SK-N-SH (cell line): ENCODE data around the gene LMNB1. TPM values are rescaled to one million over a fixed set of nuclear protein-coding genes. Genes with fewer than 3 reads are reported as not detected.

Experiments used
- CTCF ChIA-PET: fragments of 300-600, 350-600 bp; formaldehyde crosslinking; extraction: SDS; loops from one replicate; lab custom pipeline; 2021; lab: Yijun Ruan, JAX
- POLR2A ChIA-PET: fragments of 350-600 bp; sonication (Branson Sonifier 250); formaldehyde crosslinking; extraction: SDS; loops from one replicate; lab custom pipeline; 2020; ENCODE audit warnings: antibody characterized with exemption, inconsistent platforms; lab: Yijun Ruan, JAX
- DNase-seq: peaks from one replicate; pipeline ENCODE4 v3.0.0; 2012
- H2AFZ ChIP-seq: fragments of 200-600 bp; sonication (generic); 2 replicates; pipeline ENCODE4 v1.8.1; 2016; ENCODE audit warnings: antibody characterized with exemption, mild to moderate bottlenecking, low read depth
- H3F3A ChIP-seq: fragments of 200-600 bp; sonication (generic); replicated peaks from 2 replicates; pipeline ENCODE3; 2016; ENCODE audit warnings: antibody characterized with exemption, mild to moderate bottlenecking; ENCODE audit not compliant: insufficient read depth
- H3K27ac ChIP-seq, 2 experiments: fragments of 200-500 bp in 1 of 2; fragments of 200-600 bp in 1 of 2; sonication (Bioruptor generic) in 1 of 2; sonication (generic), shearing (Covaris generic) in 1 of 2; 2 replicates each; pipeline versions ENCODE4 v1.5.1 to v1.6.1; 2014 to 2016; ENCODE audit warnings: low read depth in 2 of 2, inconsistent platforms in 1 of 2, low read length in 1 of 2, mild to moderate bottlenecking in 1 of 2, mixed read lengths in 1 of 2
- H3K27me3 ChIP-seq: fragments of 200-600 bp; sonication (generic), shearing (Covaris generic); 2 replicates; pipeline ENCODE4 v1.6.1; 2016; ENCODE audit warnings: mixed run types; ENCODE audit not compliant: insufficient read depth
- H3K36me3 ChIP-seq, 2 experiments: fragments of 200-500 bp in 1 of 2; fragments of 200-600 bp in 1 of 2; sonication (Bioruptor generic) in 1 of 2; sonication (generic) in 1 of 2; replicated peaks in 1 of 2; 2 replicates each; pipeline versions ENCODE3 to v1.5.1; 2014 to 2016; ENCODE audit warnings: low read length in 1 of 2, mild to moderate bottlenecking in 1 of 2; ENCODE audit not compliant: insufficient read depth in 2 of 2, control insufficient read depth in 1 of 2
- H3K4me1 ChIP-seq, 2 experiments: fragments of 200-500 bp in 1 of 2; fragments of 200-600 bp in 1 of 2; sonication (Bioruptor generic) in 1 of 2; sonication (generic), shearing (Covaris generic) in 1 of 2; 2 replicates each; pipeline versions ENCODE4 v1.5.1 to v1.6.1; 2014 to 2016; ENCODE audit warnings: low read depth in 1 of 2, low read length in 1 of 2, mixed run types in 1 of 2; ENCODE audit not compliant: insufficient read depth in 2 of 2, control insufficient read depth in 1 of 2
- H3K4me2 ChIP-seq: fragments of 200-600 bp; sonication (generic), shearing (Covaris generic); 2 replicates; pipeline ENCODE4 v1.6.1; 2017; ENCODE audit warnings: mixed run types
- H3K4me3 ChIP-seq, 2 experiments: fragments of 200-500 bp in 1 of 2; fragments of 200-600 bp in 1 of 2; sonication (Bioruptor generic) in 1 of 2; sonication (generic), shearing (Covaris generic) in 1 of 2; 2 replicates each; pipeline versions ENCODE4 v1.5.1 to v1.8.1; 2014 to 2016; ENCODE audit warnings: low read depth in 2 of 2, inconsistent platforms in 1 of 2, low read length in 1 of 2, mild to moderate bottlenecking in 1 of 2, mixed read lengths in 1 of 2, moderate library complexity in 1 of 2
- H3K79me2 ChIP-seq: fragments of 200-600 bp; sonication (generic); 2 replicates; pipeline ENCODE4 v1.8.1; 2017; ENCODE audit warnings: mild to moderate bottlenecking; ENCODE audit not compliant: insufficient read depth
- H3K9ac ChIP-seq: fragments of 200-600 bp; sonication (generic); 2 replicates; pipeline ENCODE4 v1.6.1; 2017; ENCODE audit warnings: mixed run types
- H3K9me2 ChIP-seq: fragments of 200-600 bp; sonication (generic); 2 replicates; pipeline ENCODE4 v1.6.1; 2017; ENCODE audit warnings: mixed run types
- H3K9me3 ChIP-seq: fragments of 200-600 bp; sonication (generic); 2 replicates; pipeline ENCODE4 v1.6.1; 2017; ENCODE audit warnings: mixed run types, mild to moderate bottlenecking, moderate library complexity
- H4K20me1 ChIP-seq: fragments of 200-600 bp; sonication (generic); 2 replicates; pipeline ENCODE4 v1.6.1; 2017; ENCODE audit warnings: mild to moderate bottlenecking, mixed run types; ENCODE audit not compliant: insufficient read depth
- CHD2 ChIP-seq: fragments of 150-350 bp; IDR thresholded peaks from 2 replicates; pipeline ENCODE4 v1.6.1; 2018; ENCODE audit warnings: low read length; ENCODE audit not compliant: partially characterized antibody
- ELF1 ChIP-seq: IDR thresholded peaks from 2 replicates; pipeline ENCODE4 v1.4.0; 2012
- EP300 ChIP-seq, 2 experiments: IDR thresholded peaks; 2 replicates each; pipeline versions ENCODE4 v1.4.0 to v1.6.1; 2012; ENCODE audit warnings: borderline replicate concordance in 1 of 2, low read depth in 1 of 2, low read length in 1 of 2
- EZH2phosphoT487 ChIP-seq: fragments of 200-600 bp; sonication (generic); IDR thresholded peaks from 2 replicates; pipeline ENCODE4 v1.6.1; 2017; ENCODE audit warnings: low read depth, mixed run types, mild to moderate bottlenecking, antibody characterized with exemption, moderate library complexity, borderline replicate concordance
- FOXM1 ChIP-seq: IDR thresholded peaks from 2 replicates; pipeline ENCODE4 v1.4.0; 2012; ENCODE audit warnings: low read depth, mild to moderate bottlenecking
- GABPA ChIP-seq: IDR thresholded peaks from 2 replicates; pipeline ENCODE4 v1.4.0; 2012; ENCODE audit warnings: low read depth, mild to moderate bottlenecking
- GATA2 ChIP-seq: sonication (generic); formaldehyde crosslinking; IDR thresholded peaks from 2 replicates; pipeline ENCODE4 v1.5.0; 2020; ENCODE audit warnings: mild to moderate bottlenecking, missing genetic modification reagents
- JUND ChIP-seq: IDR thresholded peaks from 2 replicates; pipeline ENCODE4 v1.4.0; 2012
- MEF2A ChIP-seq: IDR thresholded peaks from 2 replicates; pipeline ENCODE4 v1.4.0; 2012; ENCODE audit warnings: low read depth, borderline replicate concordance
- NFIC ChIP-seq: IDR thresholded peaks from 2 replicates; pipeline ENCODE4 v1.4.0; 2012; ENCODE audit warnings: borderline replicate concordance
- RAD21 ChIP-seq: IDR thresholded peaks from 2 replicates; pipeline ENCODE4 v1.6.1; 2012; ENCODE audit warnings: mild to moderate bottlenecking, low read length
- RCOR1 ChIP-seq: fragments of 150-350 bp; IDR thresholded peaks from 2 replicates; pipeline ENCODE4 v1.6.1; 2017; ENCODE audit warnings: antibody characterized with exemption, low read length
- RXRA ChIP-seq: IDR thresholded peaks from 2 replicates; pipeline ENCODE4 v1.4.0; 2012; ENCODE audit warnings: low read depth, mild to moderate bottlenecking, borderline replicate concordance
- SIN3A ChIP-seq: IDR thresholded peaks from 2 replicates; pipeline ENCODE4 v1.6.1; 2012; ENCODE audit warnings: low read depth, mild to moderate bottlenecking, low read length, moderate library complexity, borderline replicate concordance
- SMC3 ChIP-seq: IDR thresholded peaks from 2 replicates; pipeline ENCODE4 v1.6.1; 2012; ENCODE audit warnings: low read depth, low read length, improper control_type of control experiment
- TAF1 ChIP-seq: IDR thresholded peaks from 2 replicates; pipeline ENCODE4 v1.6.1; 2012; ENCODE audit warnings: low read depth, mild to moderate bottlenecking, low read length, moderate library complexity, borderline replicate concordance
- TCF12 ChIP-seq: IDR thresholded peaks from 2 replicates; pipeline ENCODE4 v1.4.0; 2012
- TEAD4 ChIP-seq: IDR thresholded peaks from 2 replicates; pipeline ENCODE4 v1.4.0; 2012; ENCODE audit warnings: mild to moderate bottlenecking, borderline replicate concordance; ENCODE audit not compliant: insufficient read depth
- YY1 ChIP-seq: IDR thresholded peaks from 2 replicates; pipeline ENCODE4 v1.4.0; 2012; ENCODE audit warnings: low read depth, mild to moderate bottlenecking
- WGBS: methylation state at CpG from one replicate; pipeline ENCODE4 v1.1.6; 2017; ENCODE audit warnings: low lambda C conversion rate; 5-methylcytosine and 5-hydroxymethylcytosine counted together
- polyA plus RNA-seq, 3 experiments: library from polyadenylated mRNA; depleted of rRNA; stranded (reverse); fragments of >200 nt; gene quantifications; 2 replicates each; pipeline ENCODE4 v1.2.3, GENCODE V29; 2012
- TF ChIP-seq, protein P1 (sequence below): IDR thresholded peaks from 2 replicates; pipeline ENCODE4 v1.6.1; 2012; ENCODE audit warnings: mild to moderate bottlenecking, low read depth, low read length, moderate library complexity
- TF ChIP-seq, protein P2 (sequence below): fragments of 200-600 bp; sonication (generic); IDR thresholded peaks from 2 replicates; pipeline ENCODE4 v1.6.1; 2017; ENCODE audit warnings: antibody characterized with exemption, mild to moderate bottlenecking, moderate library complexity
- TF ChIP-seq, protein P3 (sequence below): fragments of 150-350 bp; IDR thresholded peaks from 2 replicates; pipeline ENCODE4 v1.6.1; 2016; ENCODE audit warnings: mild to moderate bottlenecking, low read depth, low read length
- TF ChIP-seq, protein P4 (sequence below): IDR thresholded peaks from 2 replicates; pipeline ENCODE4; 2012
- TF ChIP-seq, protein P5 (sequence below): IDR thresholded peaks from 2 replicates; pipeline ENCODE4 v1.4.0; 2012; ENCODE audit warnings: low read depth, borderline replicate concordance
- TF ChIP-seq, protein P6 (sequence below): IDR thresholded peaks from 2 replicates; pipeline ENCODE4 v1.4.0; 2012; ENCODE audit warnings: low read depth

Gene LMNB1
- polyA plus RNA-seq, 1 of the 3 experiments (the other 2 are of a cell fraction): 34.9 TPM

DNA sequence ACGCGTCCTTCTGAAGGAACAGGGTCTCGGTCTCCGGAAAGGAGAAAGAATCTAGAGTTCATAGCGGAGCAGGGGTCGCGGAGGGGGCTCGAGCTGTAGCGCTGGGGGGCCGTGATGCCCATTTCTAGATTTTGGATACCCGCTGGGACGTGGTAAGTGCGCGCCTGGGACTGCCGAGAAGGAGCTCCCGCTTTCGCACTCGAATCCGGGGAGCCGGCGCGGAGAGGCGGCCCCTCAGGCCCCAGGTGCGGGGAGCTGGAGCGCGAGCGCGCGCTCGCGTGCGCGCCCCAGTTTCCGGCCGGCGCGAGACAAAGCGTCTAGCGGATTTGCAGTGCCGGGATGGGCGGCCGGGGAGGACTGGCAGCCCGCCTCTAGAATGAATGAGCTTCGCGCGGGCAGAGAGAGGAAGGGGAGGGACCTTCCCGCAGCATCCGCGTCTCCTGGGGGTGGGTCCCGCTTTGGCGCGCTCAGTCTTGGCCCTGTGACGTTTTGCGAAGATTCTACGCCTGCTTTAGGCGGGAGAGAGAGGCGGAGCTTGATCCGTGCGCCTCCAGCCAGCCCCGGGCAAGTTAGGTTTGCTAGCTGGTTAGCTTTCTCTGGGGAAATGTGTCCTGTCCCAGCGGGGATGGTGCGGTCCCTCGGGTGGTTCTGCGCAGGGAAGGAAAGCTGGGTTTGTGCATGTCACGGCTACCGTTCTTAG, 1.2 kb downstream of the LMNB1 start:
- H3F3A ChIP-seq: peaks cover 19% of the 10 kb centered on the region
- POLR2A ChIA-PET: interaction anchor here (0.5 to 2.4 kb wide), 8 partner anchors 9 to 1178 kb away, joined by 3 to 34 read pairs (median 4); partner anchors contain the start of genes ALDH7A1 and PRRC1
- peak overlapping the region; percentile 85 for H2AFZ ChIP-seq
- H3K4me3 ChIP-seq: peak overlapping the region; percentile 80 to 83
- H3K27ac ChIP-seq: peak overlapping the region; percentile 90 to 94
- DNase-seq: peak; percentile 86
- CTCF ChIA-PET: interaction anchor here (0.7 to 8.8 kb wide), 12 partner anchors 8 to 715 kb away, joined by 3 to 172 read pairs (median 4); partner anchors contain the start of gene PHAX
- H3K9ac ChIP-seq: peak overlapping the region; percentile 95
- 0% methylated on average over 4 of the region's 66 CpGs for WGBS
- peaks cover 61% of the 10 kb centered on the region for H3K79me2 ChIP-seq
- peaks cover 4% of the 10 kb centered on the region in 2 experiments; a peak in 3 of 4 replicates for H3K4me1 ChIP-seq
- H3K4me2 ChIP-seq: peak overlapping the region; percentile 83
- peaks cover 34% of the 10 kb centered on the region; the same call in 1 of the 2 replicates for H4K20me1 ChIP-seq
- no peaks in the 10 kb centered on the region for H3K9me2 ChIP-seq
- no peaks in the 10 kb centered on the region for H3K9me3 ChIP-seq
- H3K36me3 ChIP-seq: no peaks in the 10 kb centered on the region
- no peaks in the 10 kb centered on the region for H3K27me3 ChIP-seq
- TF ChIP-seq RAD21 (no peak), FOXM1 (no peak), SMC3 (no peak), ELF1 (peak; percentile 34; the same call in 1 of the 2 replicates), RCOR1 (no peak), EP300 (IDR thresholded peaks at IDR 0.05; ENCODE audit: borderline replicate concordance in 1 of 2, low read depth in 1 of 2, low read length in 1 of 2) (no peak), JUND (no peak), YY1 (peak; percentile 39; the same call in 1 of the 2 replicates), GABPA (peak; percentile 76), CHD2 (peak; percentile 27), TCF12 (no peak), EZH2phosphoT487 (no peak), TEAD4 (no peak), SIN3A (peak; percentile 85; the same call in 1 of the 2 replicates), TAF1 (peak; percentile 92), NFIC (no peak), MEF2A (no peak), GATA2 (CRISPR knock-in tag) (no peak), RXRA (no peak)
- TF ChIP-seq, protein P1, sequence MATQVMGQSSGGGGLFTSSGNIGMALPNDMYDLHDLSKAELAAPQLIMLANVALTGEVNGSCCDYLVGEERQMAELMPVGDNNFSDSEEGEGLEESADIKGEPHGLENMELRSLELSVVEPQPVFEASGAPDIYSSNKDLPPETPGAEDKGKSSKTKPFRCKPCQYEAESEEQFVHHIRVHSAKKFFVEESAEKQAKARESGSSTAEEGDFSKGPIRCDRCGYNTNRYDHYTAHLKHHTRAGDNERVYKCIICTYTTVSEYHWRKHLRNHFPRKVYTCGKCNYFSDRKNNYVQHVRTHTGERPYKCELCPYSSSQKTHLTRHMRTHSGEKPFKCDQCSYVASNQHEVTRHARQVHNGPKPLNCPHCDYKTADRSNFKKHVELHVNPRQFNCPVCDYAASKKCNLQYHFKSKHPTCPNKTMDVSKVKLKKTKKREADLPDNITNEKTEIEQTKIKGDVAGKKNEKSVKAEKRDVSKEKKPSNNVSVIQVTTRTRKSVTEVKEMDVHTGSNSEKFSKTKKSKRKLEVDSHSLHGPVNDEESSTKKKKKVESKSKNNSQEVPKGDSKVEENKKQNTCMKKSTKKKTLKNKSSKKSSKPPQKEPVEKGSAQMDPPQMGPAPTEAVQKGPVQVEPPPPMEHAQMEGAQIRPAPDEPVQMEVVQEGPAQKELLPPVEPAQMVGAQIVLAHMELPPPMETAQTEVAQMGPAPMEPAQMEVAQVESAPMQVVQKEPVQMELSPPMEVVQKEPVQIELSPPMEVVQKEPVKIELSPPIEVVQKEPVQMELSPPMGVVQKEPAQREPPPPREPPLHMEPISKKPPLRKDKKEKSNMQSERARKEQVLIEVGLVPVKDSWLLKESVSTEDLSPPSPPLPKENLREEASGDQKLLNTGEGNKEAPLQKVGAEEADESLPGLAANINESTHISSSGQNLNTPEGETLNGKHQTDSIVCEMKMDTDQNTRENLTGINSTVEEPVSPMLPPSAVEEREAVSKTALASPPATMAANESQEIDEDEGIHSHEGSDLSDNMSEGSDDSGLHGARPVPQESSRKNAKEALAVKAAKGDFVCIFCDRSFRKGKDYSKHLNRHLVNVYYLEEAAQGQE: no peak; the same call in 1 of the 2 replicates
- TF ChIP-seq, protein P2, sequence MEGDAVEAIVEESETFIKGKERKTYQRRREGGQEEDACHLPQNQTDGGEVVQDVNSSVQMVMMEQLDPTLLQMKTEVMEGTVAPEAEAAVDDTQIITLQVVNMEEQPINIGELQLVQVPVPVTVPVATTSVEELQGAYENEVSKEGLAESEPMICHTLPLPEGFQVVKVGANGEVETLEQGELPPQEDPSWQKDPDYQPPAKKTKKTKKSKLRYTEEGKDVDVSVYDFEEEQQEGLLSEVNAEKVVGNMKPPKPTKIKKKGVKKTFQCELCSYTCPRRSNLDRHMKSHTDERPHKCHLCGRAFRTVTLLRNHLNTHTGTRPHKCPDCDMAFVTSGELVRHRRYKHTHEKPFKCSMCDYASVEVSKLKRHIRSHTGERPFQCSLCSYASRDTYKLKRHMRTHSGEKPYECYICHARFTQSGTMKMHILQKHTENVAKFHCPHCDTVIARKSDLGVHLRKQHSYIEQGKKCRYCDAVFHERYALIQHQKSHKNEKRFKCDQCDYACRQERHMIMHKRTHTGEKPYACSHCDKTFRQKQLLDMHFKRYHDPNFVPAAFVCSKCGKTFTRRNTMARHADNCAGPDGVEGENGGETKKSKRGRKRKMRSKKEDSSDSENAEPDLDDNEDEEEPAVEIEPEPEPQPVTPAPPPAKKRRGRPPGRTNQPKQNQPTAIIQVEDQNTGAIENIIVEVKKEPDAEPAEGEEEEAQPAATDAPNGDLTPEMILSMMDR: no peak
- TF ChIP-seq, protein P3, sequence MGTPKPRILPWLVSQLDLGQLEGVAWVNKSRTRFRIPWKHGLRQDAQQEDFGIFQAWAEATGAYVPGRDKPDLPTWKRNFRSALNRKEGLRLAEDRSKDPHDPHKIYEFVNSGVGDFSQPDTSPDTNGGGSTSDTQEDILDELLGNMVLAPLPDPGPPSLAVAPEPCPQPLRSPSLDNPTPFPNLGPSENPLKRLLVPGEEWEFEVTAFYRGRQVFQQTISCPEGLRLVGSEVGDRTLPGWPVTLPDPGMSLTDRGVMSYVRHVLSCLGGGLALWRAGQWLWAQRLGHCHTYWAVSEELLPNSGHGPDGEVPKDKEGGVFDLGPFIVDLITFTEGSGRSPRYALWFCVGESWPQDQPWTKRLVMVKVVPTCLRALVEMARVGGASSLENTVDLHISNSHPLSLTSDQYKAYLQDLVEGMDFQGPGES: no peak
- TF ChIP-seq, protein P4, sequence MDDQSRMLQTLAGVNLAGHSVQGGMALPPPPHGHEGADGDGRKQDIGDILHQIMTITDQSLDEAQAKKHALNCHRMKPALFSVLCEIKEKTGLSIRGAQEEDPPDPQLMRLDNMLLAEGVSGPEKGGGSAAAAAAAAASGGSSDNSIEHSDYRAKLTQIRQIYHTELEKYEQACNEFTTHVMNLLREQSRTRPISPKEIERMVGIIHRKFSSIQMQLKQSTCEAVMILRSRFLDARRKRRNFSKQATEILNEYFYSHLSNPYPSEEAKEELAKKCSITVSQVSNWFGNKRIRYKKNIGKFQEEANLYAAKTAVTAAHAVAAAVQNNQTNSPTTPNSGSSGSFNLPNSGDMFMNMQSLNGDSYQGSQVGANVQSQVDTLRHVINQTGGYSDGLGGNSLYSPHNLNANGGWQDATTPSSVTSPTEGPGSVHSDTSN: peak; percentile 85
- TF ChIP-seq, protein P5, sequence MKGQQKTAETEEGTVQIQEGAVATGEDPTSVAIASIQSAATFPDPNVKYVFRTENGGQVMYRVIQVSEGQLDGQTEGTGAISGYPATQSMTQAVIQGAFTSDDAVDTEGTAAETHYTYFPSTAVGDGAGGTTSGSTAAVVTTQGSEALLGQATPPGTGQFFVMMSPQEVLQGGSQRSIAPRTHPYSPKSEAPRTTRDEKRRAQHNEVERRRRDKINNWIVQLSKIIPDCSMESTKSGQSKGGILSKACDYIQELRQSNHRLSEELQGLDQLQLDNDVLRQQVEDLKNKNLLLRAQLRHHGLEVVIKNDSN: no peak
- TF ChIP-seq, protein P6, sequence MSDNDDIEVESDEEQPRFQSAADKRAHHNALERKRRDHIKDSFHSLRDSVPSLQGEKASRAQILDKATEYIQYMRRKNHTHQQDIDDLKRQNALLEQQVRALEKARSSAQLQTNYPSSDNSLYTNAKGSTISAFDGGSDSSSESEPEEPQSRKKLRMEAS: peak; percentile 57
